Effector memory CD4-positive, alpha-beta T cell (primary cell): ENCODE data around the gene ISM1.

Experiments used
- DNase-seq, 3 donors: peaks; one replicate each; pipeline ENCODE4 v3.0.0-alpha.2; 2020
- H3K27ac ChIP-seq: 2 replicates; pipeline ENCODE4 v1.7.0; 2013; ENCODE audit warnings: mild to moderate bottlenecking, low read length, moderate library complexity; ENCODE audit not compliant: insufficient read depth, poor library complexity, severe bottlenecking
- H3K27me3 ChIP-seq: replicated peaks from 2 replicates; pipeline ENCODE4 v1.7.0; 2013; ENCODE audit warnings: mild to moderate bottlenecking, low read length; ENCODE audit not compliant: insufficient read depth, control insufficient read depth, poor library complexity, severe bottlenecking
- H3K36me3 ChIP-seq: 2 replicates; pipeline ENCODE4 v1.7.0; 2013; ENCODE audit warnings: mild to moderate bottlenecking, low read length, moderate library complexity; ENCODE audit not compliant: control insufficient read depth, insufficient read depth
- H3K4me1 ChIP-seq: 2 replicates; pipeline ENCODE4 v1.7.0; 2013; ENCODE audit warnings: low read length, mild to moderate bottlenecking; ENCODE audit not compliant: control insufficient read depth, insufficient read depth, poor library complexity, severe bottlenecking
- H3K4me3 ChIP-seq: 2 replicates; pipeline ENCODE4 v1.7.0; 2013; ENCODE audit warnings: low read length, low read depth, mild to moderate bottlenecking; ENCODE audit not compliant: insufficient read depth, poor library complexity, severe bottlenecking
- H3K9me3 ChIP-seq: 2 replicates; pipeline ENCODE4 v1.7.0; 2013; ENCODE audit warnings: mild to moderate bottlenecking, low read length, moderate library complexity; ENCODE audit not compliant: control insufficient read depth

Gene ISM1

GRCh38 chr20:13301596-13301995 lies 80.5 kb downstream of the ISM1 start:
- Histone ChIP-seq H3K9me3 (no peaks in the 10 kb centered on the region), H3K4me3 (no peak overlapping the region), H3K27me3 (no peaks in the 10 kb centered on the region), H3K36me3 (peaks cover 5% of the 10 kb centered on the region), H3K27ac (no peak overlapping the region), H3K4me1 (no peaks in the 10 kb centered on the region)
- no peak for DNase-seq

- Histone ChIP-seq H3K4me3 (no peak overlapping the region), H3K4me1 (no peaks in the 10 kb centered on the region), H3K27me3 (no peaks in the 10 kb centered on the region), H3K9me3 (no peaks in the 10 kb centered on the region), H3K27ac (no peak overlapping the region), H3K36me3 (no peaks in the 10 kb centered on the region)
- DNase-seq, result peak in 1 of 3 donors; percentile 6
Measured at GRCh38 chr20:13302647-13303450, 81.8 kb downstream of the ISM1 start.

GRCh38 chr20:13305284-13305683 lies 84.2 kb downstream of the ISM1 start:
- Histone ChIP-seq H3K36me3 (no peaks in the 10 kb centered on the region), H3K9me3 (no peaks in the 10 kb centered on the region), H3K4me3 (no peak overlapping the region), H3K27me3 (no peaks in the 10 kb centered on the region), H3K27ac (no peak overlapping the region), H3K4me1 (no peaks in the 10 kb centered on the region)
- DNase-seq, result no peak

- H3K4me3 ChIP-seq, result no peak overlapping the region
- no peaks in the 10 kb centered on the region for H3K36me3 ChIP-seq
- no peak for DNase-seq
- H3K27ac ChIP-seq, result no peak overlapping the region
- H3K4me1 ChIP-seq, result no peaks in the 10 kb centered on the region
- no peaks in the 10 kb centered on the region for H3K27me3 ChIP-seq
- no peaks in the 10 kb centered on the region for H3K9me3 ChIP-seq
Measured at GRCh38 chr20:13307562-13308163, 86.6 kb downstream of the ISM1 start.

GRCh38 chr20:13312300-13312699 lies 91.2 kb downstream of the ISM1 start:
- H3K27me3 ChIP-seq, result no peaks in the 10 kb centered on the region
- no peak overlapping the region for H3K4me3 ChIP-seq
- no peaks in the 10 kb centered on the region for H3K4me1 ChIP-seq
- no peaks in the 10 kb centered on the region for H3K9me3 ChIP-seq
- no peak for DNase-seq
- H3K36me3 ChIP-seq, result no peaks in the 10 kb centered on the region
- no peak overlapping the region for H3K27ac ChIP-seq

GRCh38 chr20:13313201-13313600 lies 92.1 kb downstream of the ISM1 start:
- Histone ChIP-seq H3K36me3 (no peaks in the 10 kb centered on the region), H3K27me3 (no peaks in the 10 kb centered on the region), H3K4me3 (no peak overlapping the region), H3K27ac (no peak overlapping the region), H3K9me3 (no peaks in the 10 kb centered on the region), H3K4me1 (no peaks in the 10 kb centered on the region)
- no peak for DNase-seq

- DNase-seq, result no peak
- H3K27me3 ChIP-seq, result no peaks in the 10 kb centered on the region
- H3K27ac ChIP-seq, result no peak overlapping the region
- H3K36me3 ChIP-seq, result no peaks in the 10 kb centered on the region
- H3K9me3 ChIP-seq, result no peaks in the 10 kb centered on the region
- H3K4me1 ChIP-seq, result no peaks in the 10 kb centered on the region
- no peak overlapping the region for H3K4me3 ChIP-seq
Measured at GRCh38 chr20:13317439-13317838, 96.4 kb downstream of the ISM1 start.

- H3K27ac ChIP-seq, result no peak overlapping the region
- no peak for DNase-seq
- no peaks in the 10 kb centered on the region for H3K27me3 ChIP-seq
- H3K36me3 ChIP-seq, result no peaks in the 10 kb centered on the region
- no peak overlapping the region for H3K4me3 ChIP-seq
- H3K9me3 ChIP-seq, result no peaks in the 10 kb centered on the region
- no peaks in the 10 kb centered on the region for H3K4me1 ChIP-seq
Measured at GRCh38 chr20:13318871-13319521, 97.9 kb downstream of the ISM1 start.

- no peak for DNase-seq
- no peak overlapping the region for H3K27ac ChIP-seq
- H3K4me1 ChIP-seq, result no peaks in the 10 kb centered on the region
- H3K27me3 ChIP-seq, result no peaks in the 10 kb centered on the region
- H3K9me3 ChIP-seq, result no peaks in the 10 kb centered on the region
- H3K4me3 ChIP-seq, result no peak overlapping the region
- H3K36me3 ChIP-seq, result no peaks in the 10 kb centered on the region
Measured at GRCh38 chr20:13320702-13321101, 99.6 kb downstream of the ISM1 start.

- no peaks in the 10 kb centered on the region for H3K27me3 ChIP-seq
- no peak for DNase-seq
- H3K36me3 ChIP-seq, result no peaks in the 10 kb centered on the region
Measured at GRCh38 chr20:13321416-13321815, 100.3 kb downstream of the ISM1 start.

More at GRCh38 chr20:13321416-13321815, 100.3 kb downstream of the ISM1 start:
- H3K27ac ChIP-seq, result no peak overlapping the region
- no peak overlapping the region for H3K4me3 ChIP-seq
- no peaks in the 10 kb centered on the region for H3K4me1 ChIP-seq
- H3K9me3 ChIP-seq, result no peaks in the 10 kb centered on the region
